CD4-positive, alpha-beta T cell (primary cell): ENCODE measurements around the gene SLC2A3. TPM values are rescaled to one million over a fixed set of nuclear protein-coding genes. Genes with fewer than 3 reads are reported as not detected.
"Not testable (repeated sequence)": the region's sequence is repeated elsewhere in the genome, so short reads cannot be mapped to it uniquely, and the experiment has no call there.

Experiments used
- ATAC-seq: fragments of 200-7000 bp; cut with Tn5 transposase; one replicate; pipeline ENCODE4 v1.10.0; 2022; ENCODE audit warnings: mild to moderate bottlenecking; ENCODE audit not compliant: poor library complexity
- CTCF ChIA-PET: fragments of 350-600 bp; sonication (Branson Sonifier 250); formaldehyde crosslinking; loops from one replicate; lab custom pipeline; 2021; ENCODE audit warnings: antibody characterized with exemption, inconsistent platforms; lab: Charles Lee
- POLR2A ChIA-PET: fragments of 350-600 bp; sonication (Branson Sonifier 250); formaldehyde crosslinking; loops from one replicate; lab custom pipeline; 2021; ENCODE audit warnings: antibody characterized with exemption, inconsistent platforms; lab: Charles Lee
- DNase-seq, 14 experiments: peaks; one replicate each; pipeline ENCODE4 v3.0.0-alpha.2; 2013 to 2020; ENCODE audit warnings: mixed read lengths in 2 of 14
- H3K27ac ChIP-seq, 2 donors: one replicate each; pipeline versions ENCODE4 v1.5.1 to v1.7.0; 2013; ENCODE audit warnings: low read length in 2 of 2, low read depth in 1 of 2, mild to moderate bottlenecking in 1 of 2
- H3K27me3 ChIP-seq, 2 experiments: 1 replicate in 1 of 2; 2 replicates in 1 of 2; pipeline versions ENCODE4 v1.6.1 to v1.7.0; 2013; ENCODE audit warnings: low read length in 2 of 2, control low read depth in 1 of 2, mild to moderate bottlenecking in 1 of 2, moderate library complexity in 1 of 2; ENCODE audit not compliant: insufficient read depth in 2 of 2, control insufficient read depth in 1 of 2
- H3K36me3 ChIP-seq: one replicate; pipeline ENCODE4 v1.6.1; 2013; ENCODE audit warnings: low read length, control low read depth; ENCODE audit not compliant: insufficient read depth
- H3K4me1 ChIP-seq: one replicate; pipeline ENCODE4 v1.6.1; 2013; ENCODE audit warnings: low read length, control low read depth; ENCODE audit not compliant: insufficient read depth
- H3K4me3 ChIP-seq: one replicate; pipeline ENCODE4 v1.5.1; 2013; ENCODE audit warnings: mild to moderate bottlenecking, low read length, moderate library complexity
- H3K9me3 ChIP-seq, 2 experiments: 1 replicate in 1 of 2; 2 replicates in 1 of 2; pipeline versions ENCODE4 v1.6.1 to v1.7.0; 2013; ENCODE audit warnings: low read length in 2 of 2, mild to moderate bottlenecking in 2 of 2, control low read depth in 1 of 2, moderate library complexity in 1 of 2; ENCODE audit not compliant: control insufficient read depth in 1 of 2, insufficient read depth in 1 of 2
- H3K27ac Mint-ChIP-seq: one replicate; pipeline ENCODE4 v1.8.0; 2020; ENCODE audit warnings: mixed read lengths
- H3K27me3 Mint-ChIP-seq: one replicate; pipeline ENCODE4 v1.8.0; 2021; ENCODE audit warnings: mixed read lengths
- H3K36me3 Mint-ChIP-seq: one replicate; pipeline ENCODE4 v1.8.0; 2021; ENCODE audit warnings: low read depth, mixed read lengths
- H3K4me1 Mint-ChIP-seq: one replicate; pipeline ENCODE4 v1.8.0; 2021; ENCODE audit warnings: low read depth, mixed read lengths
- H3K4me3 Mint-ChIP-seq: one replicate; pipeline ENCODE4 v1.8.0; 2020; ENCODE audit warnings: mild to moderate bottlenecking, mixed read lengths
- H3K9me3 Mint-ChIP-seq: one replicate; pipeline ENCODE4 v1.8.0; 2020; ENCODE audit warnings: mixed read lengths
- CTCF ChIP-seq: fragments of 200-600 bp; IDR thresholded peaks from one replicate; pipeline ENCODE4 v1.8.0; 2022; ENCODE audit warnings: antibody characterized with exemption, mild to moderate bottlenecking
- intact Hi-C, 2 experiments: fragments of 100-400 bp; cut with DNase I in 1 of 2; cut with micrococcal nuclease in 1 of 2; formaldehyde crosslinking; loops; one replicate each; pipeline versions ENCODE4 v1.15.1 to v1.9.0; 2023 to 2025; cut with DNase I, micrococcal nuclease
- total RNA-seq, 174 experiments: library from RNA in 2 of 174; stranded (reverse) in 2 of 174; gene quantifications; one replicate each; pipeline ENCODE4 v1.2.3 and lab custom pipeline; 2021 to 2026

The SLC2A3 gene
- total RNA-seq, 2 experiments from 2014 or later: 929 to 939 TPM

GRCh38 chr12:7923241-7924236 is 12.4 kb downstream of the SLC2A3 start:
- Mint-ChIP-seq H3K27ac (peak overlapping the region; percentile 73), H3K36me3 (peaks cover 95% of the 10 kb centered on the region)
- DNase-seq: peak in 1 of 14 experiments; percentile 34

GRCh38 chr12:7921181-7921580 is 14.8 kb downstream of the SLC2A3 start:
- H3K9me3 Mint-ChIP-seq, intact Hi-C loops, POLR2A ChIA-PET, H3K4me3 ChIP-seq, ATAC-seq, H3K27me3 ChIP-seq, H3K9me3 ChIP-seq, H3K27me3 Mint-ChIP-seq, H3K27ac ChIP-seq: not testable (repeated sequence)
- CTCF ChIA-PET: interaction anchor here (1.2 kb wide), 1 partner anchor 12 kb away, joined by 3 read pairs; no protein-coding TSS in a partner anchor
- peaks cover 16% of the 10 kb centered on the region for H3K4me1 ChIP-seq
- DNase-seq: peak in 1 of 14 experiments; percentile 11
- Mint-ChIP-seq H3K4me1 (peaks cover 66% of the 10 kb centered on the region), H3K27ac (peak overlapping the region; percentile 37), H3K4me3 (peak overlapping the region; percentile 62), H3K36me3 (peaks cover 79% of the 10 kb centered on the region)
- peaks cover 69% of the 10 kb centered on the region for H3K36me3 ChIP-seq

More at GRCh38 chr12:7923241-7924236, 12.4 kb downstream of the SLC2A3 start:
- Histone ChIP-seq H3K36me3 (peaks cover 91% of the 10 kb centered on the region), H3K4me3 (no peak overlapping the region), H3K27me3 (no peaks in the 10 kb centered on the region), H3K9me3 (no peaks in the 10 kb centered on the region), H3K4me1 (peaks cover 25% of the 10 kb centered on the region), H3K27ac (no peak overlapping the region)
- Mint-ChIP-seq H3K4me3 (peak overlapping the region; percentile 68), H3K4me1 (peaks cover 75% of the 10 kb centered on the region), H3K27me3 (no peaks in the 10 kb centered on the region), H3K9me3 (no peaks in the 10 kb centered on the region)
- ChIA-PET CTCF (interaction anchor here (0.7 to 1.0 kb wide), 3 partner anchors 14 to 287 kb away, joined by 3 read pairs; no protein-coding TSS in a partner anchor), POLR2A (interaction anchor here (0.9 to 1.7 kb wide), 3 partner anchors 10 to 37 kb away, joined by 3 to 6 read pairs (median 3); partner anchors contain the start of gene SLC2A3)
- ATAC-seq: no peak
- intact Hi-C loops: no loop called here
- no peak for TF ChIP-seq CTCF

GRCh38 chr12:7918268-7918590 is 17.8 kb downstream of the SLC2A3 start:
- intact Hi-C loops, H3K4me3 ChIP-seq, ATAC-seq, H3K27me3 Mint-ChIP-seq, H3K4me3 Mint-ChIP-seq, H3K27me3 ChIP-seq, H3K27ac ChIP-seq, H3K9me3 Mint-ChIP-seq, H3K9me3 ChIP-seq: not testable (repeated sequence)
- ChIA-PET POLR2A (interaction anchor here (0.6 to 1.7 kb wide), 4 partner anchors 11 to 42 kb away, joined by 3 to 8 read pairs (median 6); no protein-coding TSS in a partner anchor), CTCF (interaction anchor here (2.7 kb wide), 1 partner anchor 15 kb away, joined by 12 read pairs; no protein-coding TSS in a partner anchor)
- H3K4me1 Mint-ChIP-seq: peaks cover 53% of the 10 kb centered on the region
- peak overlapping the region; percentile 6 for H3K27ac Mint-ChIP-seq
- H3K36me3 Mint-ChIP-seq: peaks cover 55% of the 10 kb centered on the region
- peaks cover 45% of the 10 kb centered on the region for H3K36me3 ChIP-seq
- peaks cover 17% of the 10 kb centered on the region for H3K4me1 ChIP-seq
- DNase-seq: peak in 1 of 14 experiments; percentile 13
